Lung (tissue), 12 donors: ENCODE data around the gene SEPTIN2. TPM values are rescaled to one million over a fixed set of nuclear protein-coding genes. Genes with fewer than 3 reads are reported as not detected.

ENCODE experiments used
- ATAC-seq: fragments of 200-7000 bp; cut with Tn5 transposase; one replicate; pipeline ENCODE4 v1.9.1; 2020; ENCODE audit warnings: moderate number of reproducible peaks; ENCODE audit not compliant: insufficient read depth, low FRiP score
- DNase-seq, 3 donors: peaks; one replicate each; pipeline ENCODE4 v3.0.0-alpha.2; 2013 to 2017
- H3K27ac ChIP-seq, 2 donors: one replicate each; pipeline ENCODE4 v1.5.1; 2013; ENCODE audit warnings: mild to moderate bottlenecking in 2 of 2, moderate library complexity in 2 of 2, control low read depth in 1 of 2, inconsistent platforms in 1 of 2, low read depth in 1 of 2, low read length in 1 of 2
- H3K27me3 ChIP-seq, 3 donors: one replicate each; pipeline ENCODE4 v1.5.1; 2013; ENCODE audit warnings: low read length in 2 of 3; ENCODE audit not compliant: control insufficient read depth in 3 of 3, insufficient read depth in 3 of 3
- H3K36me3 ChIP-seq, 4 donors: one replicate each; pipeline ENCODE4 v1.5.1; 2013; ENCODE audit warnings: low read length in 4 of 4, mild to moderate bottlenecking in 1 of 4, moderate library complexity in 1 of 4; ENCODE audit not compliant: control insufficient read depth in 4 of 4, insufficient read depth in 4 of 4
- H3K4me1 ChIP-seq, 5 donors: one replicate each; pipeline ENCODE4 v1.5.1; 2013; ENCODE audit warnings: low read length in 5 of 5, mild to moderate bottlenecking in 2 of 5, moderate library complexity in 1 of 5; ENCODE audit not compliant: control insufficient read depth in 5 of 5, insufficient read depth in 5 of 5
- H3K4me3 ChIP-seq: one replicate; pipeline ENCODE4 v1.5.1; 2013; ENCODE audit warnings: mild to moderate bottlenecking, control low read depth, moderate library complexity
- H3K9ac ChIP-seq, 2 donors: one replicate each; pipeline ENCODE4 v1.5.1; 2013; ENCODE audit warnings: low read length in 2 of 2, control low read depth in 1 of 2; ENCODE audit not compliant: insufficient read depth in 1 of 2
- H3K9me3 ChIP-seq, 4 donors: one replicate each; pipeline ENCODE4 v1.5.1; 2013; ENCODE audit warnings: low read length in 3 of 4, mild to moderate bottlenecking in 1 of 4, moderate library complexity in 1 of 4; ENCODE audit not compliant: control insufficient read depth in 4 of 4, insufficient read depth in 3 of 4
- WGBS, 2 donors: extraction: QIAGEN DNeasy Blood & Tissue Kit; methylation state at CpG; one replicate each; pipeline ENCODE4 v1.1.7; 2013; 5-methylcytosine and 5-hydroxymethylcytosine counted together
- polyA plus RNA-seq, 2 donors: library from polyadenylated mRNA; stranded (reverse); fragments of 200-250 nt; gene quantifications; one replicate each; pipeline ENCODE4 v1.2.1, GENCODE V29; 2013
- total RNA-seq, 2 donors: library from RNA; depleted of rRNA in 1 of 2; stranded (reverse); fragments of >200 nt in 1 of 2; gene quantifications; one replicate each; pipeline ENCODE4 v1.2.1, GENCODE V29; 2014 to 2021
- TF ChIP-seq, protein P1 (sequence below): IDR thresholded peaks from 2 replicates; pipeline ENCODE4 v1.5.1; 2012; ENCODE audit warnings: mild to moderate bottlenecking; ENCODE audit errors: control extremely low read depth, extremely low read depth
- donor health status: control.
- donor health status: control.
- donor health status: Bipolar disorder and iron deficiency.
- donor health status: healthy.
- donor health status: DM: yes; HTN: yes; CAD: no.

The SEPTIN2 gene
- total and polyA plus RNA-seq, 4 donors: 114 to 755 (median 257) TPM

DNA sequence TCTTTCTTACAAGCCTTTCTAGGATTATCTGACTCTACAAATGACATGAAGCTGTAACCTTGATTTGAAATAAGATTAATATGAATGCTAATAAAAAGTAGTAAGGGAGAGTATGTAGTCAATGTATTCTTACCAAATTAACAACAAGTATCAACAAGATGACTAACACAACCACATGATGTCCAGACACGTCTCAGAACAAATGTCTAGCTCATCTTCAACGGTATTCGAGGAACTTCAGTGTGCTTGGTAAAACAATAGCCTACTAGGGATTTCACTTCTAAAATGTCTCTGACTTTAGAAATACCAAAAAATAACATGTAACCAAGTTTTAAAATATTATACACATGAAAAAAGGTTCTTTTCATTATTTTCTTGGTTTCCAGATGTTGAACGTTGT is 3.6 kb upstream of the SEPTIN2 start:
- 72 to 79% methylated on average over 4 of the region's 4 CpGs for WGBS, 2 donors
- no peak overlapping the region for H3K4me3 ChIP-seq
- H3K27ac ChIP-seq: peak overlapping the region in 1 of 2 donors; percentile 68
- TF ChIP-seq, protein P1, sequence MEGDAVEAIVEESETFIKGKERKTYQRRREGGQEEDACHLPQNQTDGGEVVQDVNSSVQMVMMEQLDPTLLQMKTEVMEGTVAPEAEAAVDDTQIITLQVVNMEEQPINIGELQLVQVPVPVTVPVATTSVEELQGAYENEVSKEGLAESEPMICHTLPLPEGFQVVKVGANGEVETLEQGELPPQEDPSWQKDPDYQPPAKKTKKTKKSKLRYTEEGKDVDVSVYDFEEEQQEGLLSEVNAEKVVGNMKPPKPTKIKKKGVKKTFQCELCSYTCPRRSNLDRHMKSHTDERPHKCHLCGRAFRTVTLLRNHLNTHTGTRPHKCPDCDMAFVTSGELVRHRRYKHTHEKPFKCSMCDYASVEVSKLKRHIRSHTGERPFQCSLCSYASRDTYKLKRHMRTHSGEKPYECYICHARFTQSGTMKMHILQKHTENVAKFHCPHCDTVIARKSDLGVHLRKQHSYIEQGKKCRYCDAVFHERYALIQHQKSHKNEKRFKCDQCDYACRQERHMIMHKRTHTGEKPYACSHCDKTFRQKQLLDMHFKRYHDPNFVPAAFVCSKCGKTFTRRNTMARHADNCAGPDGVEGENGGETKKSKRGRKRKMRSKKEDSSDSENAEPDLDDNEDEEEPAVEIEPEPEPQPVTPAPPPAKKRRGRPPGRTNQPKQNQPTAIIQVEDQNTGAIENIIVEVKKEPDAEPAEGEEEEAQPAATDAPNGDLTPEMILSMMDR: no peak
- H3K9ac ChIP-seq: no peak overlapping the region
- DNase-seq (no peak), ATAC-seq (no peak)
- H3K27me3 ChIP-seq: no peaks in the 10 kb centered on the region
- no peaks in the 10 kb centered on the region for H3K9me3 ChIP-seq
- H3K4me1 ChIP-seq: peaks cover 0 to 18% (median 2%) of the 10 kb centered on the region in 5 donors
- H3K36me3 ChIP-seq: peaks cover 0 to 11% (median 0%) of the 10 kb centered on the region in 4 donors

DNA sequence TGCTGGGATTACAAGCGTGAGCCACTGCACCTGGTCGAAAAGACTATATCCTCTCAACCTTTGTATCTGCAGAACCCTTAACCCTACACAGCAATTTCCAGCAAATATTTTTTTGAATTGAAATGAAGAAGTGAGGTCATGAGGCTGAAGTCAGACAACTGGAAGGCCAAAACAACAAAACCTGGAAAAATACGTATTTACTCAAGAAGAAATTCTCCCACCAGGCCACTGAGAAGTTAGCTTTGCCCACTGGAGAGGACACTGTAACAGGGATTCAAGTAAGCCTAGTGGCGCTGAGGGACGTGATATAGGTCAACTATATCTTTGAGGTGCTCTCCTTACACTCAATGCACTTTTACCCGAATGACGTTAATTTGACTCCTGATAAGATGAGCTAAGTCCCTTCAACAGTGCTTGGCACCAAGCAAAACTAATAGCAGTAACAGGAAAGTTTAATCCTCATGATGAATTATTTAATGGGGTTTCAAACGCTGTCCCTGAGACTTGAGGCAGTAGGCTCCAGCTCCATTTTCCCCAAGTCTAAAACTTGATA is 2.1 kb upstream of the SEPTIN2 start:
- DNase-seq: no peak
- peak overlapping the region in 1 of 2 donors; percentile 72 for H3K9ac ChIP-seq
- H3K4me1 ChIP-seq: peaks cover 1 to 28% (median 11%) of the 10 kb centered on the region in 5 donors
- peaks cover 0 to 14% (median 4%) of the 10 kb centered on the region in 4 donors for H3K36me3 ChIP-seq
- H3K27me3 ChIP-seq: no peaks in the 10 kb centered on the region
- no peaks in the 10 kb centered on the region for H3K9me3 ChIP-seq
- H3K4me3 ChIP-seq: no peak overlapping the region
- ATAC-seq: no peak
- H3K27ac ChIP-seq: no peak overlapping the region
- 92 to 95% methylated on average over 8 of the region's 8 CpGs for WGBS, 2 donors
- TF ChIP-seq, protein P1: no peak

DNA sequence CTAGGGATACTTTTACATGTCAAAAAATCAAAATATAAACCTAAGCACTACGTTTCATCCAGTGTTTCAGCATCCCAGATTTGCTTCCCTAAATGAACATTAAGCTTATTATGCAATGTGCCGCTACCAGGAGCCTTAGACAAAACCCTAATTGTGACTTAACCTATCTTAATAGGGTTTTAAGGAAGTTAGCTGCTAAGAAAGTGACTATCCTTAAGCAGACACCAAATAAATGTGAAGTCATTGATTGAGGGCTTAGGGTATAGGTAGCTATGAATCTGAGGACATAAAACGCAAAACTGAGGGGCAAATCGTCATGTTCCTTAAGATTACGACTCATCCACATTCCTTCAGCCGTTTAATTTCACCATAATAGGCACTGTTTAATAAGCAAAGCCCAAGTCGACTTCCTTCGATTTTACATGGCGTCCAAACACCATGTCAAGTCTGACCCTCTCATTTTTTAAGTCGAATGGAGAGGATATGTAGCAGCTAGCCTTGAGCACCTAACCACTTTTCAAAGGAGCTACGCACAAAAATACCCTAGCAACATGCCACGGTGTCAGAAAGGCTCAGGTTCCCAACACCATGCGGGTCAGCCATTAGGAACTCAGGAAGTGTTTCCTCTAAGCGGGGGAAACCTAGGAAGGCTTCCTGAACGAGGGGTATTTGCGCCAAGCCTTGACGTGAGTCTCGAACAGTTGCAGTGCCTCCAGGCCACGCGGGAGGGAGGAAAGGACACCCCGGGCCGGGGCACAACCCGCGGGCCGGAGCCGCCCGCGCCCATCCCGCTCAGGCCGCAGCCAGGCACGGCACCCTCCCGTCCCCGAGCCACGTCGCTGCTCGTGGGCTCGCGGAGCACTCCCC is 1.3 kb upstream of the SEPTIN2 start:
- Histone ChIP-seq H3K9me3 (no peaks in the 10 kb centered on the region), H3K4me3 (peak overlapping the region; percentile 62), H3K27ac (peak overlapping the region; percentile 98 to 99), H3K27me3 (no peaks in the 10 kb centered on the region), H3K9ac (peak overlapping the region; percentile 60 to 72), H3K36me3 (peaks cover 0 to 14% (median 4%) of the 10 kb centered on the region in 4 donors), H3K4me1 (peaks cover under 1 to 34% (median 11%) of the 10 kb centered on the region in 5 donors)
- ATAC-seq (peak; percentile 4), DNase-seq (peak in 1 of 3 donors; percentile 18)
- WGBS, 2 donors: 2 to 3% methylated on average over 35 to 38 of the region's 38 CpGs
- TF ChIP-seq, protein P1: no peak
